ENCODE measurements around the gene CBARP.

GRCh38 chr19:1229056-1229923 lies 8.5 kb downstream of the CBARP start:
- no peak for TF ChIP-seq POLR2A (IDR thresholded peaks at IDR 0.05; ENCODE audit: low read depth, low read length)
- no peak for TF ChIP-seq CTCF (conservative IDR thresholded peaks at IDR 0.05; ENCODE audit: low read depth, low read length)
- no peak for TF ChIP-seq RCOR1 (IDR thresholded peaks at IDR 0.05; ENCODE audit: insufficient replicate concordance, low read length)
- TF ChIP-seq CEBPB (IDR thresholded peaks at IDR 0.05; ENCODE audit: low read depth, low read length) = no peak
- TF ChIP-seq MAZ (IDR thresholded peaks at IDR 0.05; ENCODE audit: borderline replicate concordance, low read depth, low read length) = no peak
- TF ChIP-seq USF2 (IDR thresholded peaks at IDR 0.05; ENCODE audit: low read depth, low read length) = no peak
- TF ChIP-seq SMC3 (IDR thresholded peaks at IDR 0.05; ENCODE audit: low read depth, low read length) = no peak
- no peak for TF ChIP-seq ELK1 (IDR thresholded peaks at IDR 0.05; ENCODE audit: borderline replicate concordance, low read depth, low read length)
- no peak for TF ChIP-seq MAFK (IDR thresholded peaks at IDR 0.05; ENCODE audit: low read depth, low read length)
- no peak for TF ChIP-seq RFX5 (IDR thresholded peaks at IDR 0.05; ENCODE audit: low read depth, low read length)
- TF ChIP-seq CHD1 (IDR thresholded peaks at IDR 0.05; ENCODE audit: low read depth, low read length) = no peak
- no peak for TF ChIP-seq MXI1 (IDR thresholded peaks at IDR 0.05; ENCODE audit: borderline replicate concordance, low read depth, low read length)
- TF ChIP-seq FOS (IDR thresholded peaks at IDR 0.05; ENCODE audit: low read depth, low read length) = no peak
- no peak for TF ChIP-seq BHLHE40 (IDR thresholded peaks at IDR 0.05; ENCODE audit: low read depth, low read length)
